GM12874 (cell line): ENCODE results near the gene STK11.

ENCODE experiments used
- CTCF ChIP-seq: IDR thresholded peaks from 2 replicates; pipeline ENCODE4 v1.5.1; 2011; ENCODE audit warnings: low read depth, mild to moderate bottlenecking, control low read depth, low read length, moderate library complexity; ENCODE audit not compliant: insufficient read depth

Gene STK11

GRCh38 chr19:1232652-1233072 lies 27.1 kb downstream of the STK11 start:
- no peak for TF ChIP-seq CTCF

GRCh38 chr19:1233115-1233667 lies 27.6 kb downstream of the STK11 start:
- TF ChIP-seq CTCF, result no peak

- TF ChIP-seq CTCF, result no peak
Measured at GRCh38 chr19:1234051-1234954, 28.7 kb downstream of the STK11 start.

- TF ChIP-seq CTCF, result no peak
Measured at GRCh38 chr19:1234955-1235380, 29.4 kb downstream of the STK11 start.

- no peak for TF ChIP-seq CTCF
Measured at GRCh38 chr19:1235625-1236538, 30.3 kb downstream of the STK11 start.

GRCh38 chr19:1236576-1236975 lies 31.0 kb downstream of the STK11 start:
- no peak for TF ChIP-seq CTCF

GRCh38 chr19:1237027-1237659 lies 31.6 kb downstream of the STK11 start:
- no peak for TF ChIP-seq CTCF
